Limb (tissue), 2 donors: ENCODE data around the gene SMIM35.

Experiments
- DNase-seq, 2 donors: peaks; one replicate each; pipeline ENCODE4 v3.0.0-alpha.2; 2016; ENCODE audit errors: extremely low spot score in 2 of 2

The SMIM35 gene

DNA sequence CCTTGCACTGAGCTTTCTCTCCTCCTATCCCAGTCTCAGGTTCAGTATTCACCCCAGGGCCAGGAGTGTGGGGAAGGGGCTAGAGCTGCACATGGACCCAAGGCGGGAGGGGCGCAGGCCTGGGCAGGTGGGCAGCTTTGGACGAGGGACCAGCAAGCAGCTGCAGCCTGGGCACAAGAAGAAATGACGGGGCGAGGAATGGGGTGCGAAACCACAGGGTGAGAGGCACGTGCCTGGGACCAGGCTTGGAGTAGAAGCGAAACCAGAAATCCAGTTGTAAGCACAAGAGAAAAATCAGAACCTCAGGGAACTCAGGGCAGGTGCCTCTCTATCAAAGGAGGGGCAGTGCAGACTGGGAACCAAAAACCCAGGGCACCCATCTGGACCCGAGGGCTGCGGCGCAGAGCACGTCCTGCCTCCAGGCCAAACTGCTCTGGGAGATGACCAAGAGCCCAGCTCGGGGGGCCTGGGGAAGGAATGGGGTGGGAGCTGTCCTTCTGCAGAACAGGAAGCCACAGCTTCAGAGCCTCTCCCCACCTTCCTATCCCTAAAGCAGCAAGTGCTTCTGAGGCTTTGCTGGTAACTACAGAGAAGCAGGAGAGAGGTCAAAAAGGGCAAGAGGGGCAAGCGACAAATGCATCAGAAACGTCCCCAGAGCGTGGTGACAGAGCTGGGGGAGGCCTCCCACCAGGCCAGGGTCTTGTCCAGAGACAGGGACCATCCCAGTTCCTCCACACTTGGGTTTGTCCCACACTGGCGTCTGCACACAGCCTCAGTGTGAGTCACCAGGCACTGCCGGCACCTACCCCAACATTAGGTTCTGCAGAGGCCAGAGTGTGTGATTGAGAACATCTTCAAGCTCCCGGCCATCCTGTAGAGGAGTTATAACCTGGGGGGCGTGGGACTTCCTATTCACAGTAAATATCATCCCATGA, 28.2 kb downstream of the SMIM35 start:
- peak in 1 of 2 donors; percentile 17 for DNase-seq

DNA sequence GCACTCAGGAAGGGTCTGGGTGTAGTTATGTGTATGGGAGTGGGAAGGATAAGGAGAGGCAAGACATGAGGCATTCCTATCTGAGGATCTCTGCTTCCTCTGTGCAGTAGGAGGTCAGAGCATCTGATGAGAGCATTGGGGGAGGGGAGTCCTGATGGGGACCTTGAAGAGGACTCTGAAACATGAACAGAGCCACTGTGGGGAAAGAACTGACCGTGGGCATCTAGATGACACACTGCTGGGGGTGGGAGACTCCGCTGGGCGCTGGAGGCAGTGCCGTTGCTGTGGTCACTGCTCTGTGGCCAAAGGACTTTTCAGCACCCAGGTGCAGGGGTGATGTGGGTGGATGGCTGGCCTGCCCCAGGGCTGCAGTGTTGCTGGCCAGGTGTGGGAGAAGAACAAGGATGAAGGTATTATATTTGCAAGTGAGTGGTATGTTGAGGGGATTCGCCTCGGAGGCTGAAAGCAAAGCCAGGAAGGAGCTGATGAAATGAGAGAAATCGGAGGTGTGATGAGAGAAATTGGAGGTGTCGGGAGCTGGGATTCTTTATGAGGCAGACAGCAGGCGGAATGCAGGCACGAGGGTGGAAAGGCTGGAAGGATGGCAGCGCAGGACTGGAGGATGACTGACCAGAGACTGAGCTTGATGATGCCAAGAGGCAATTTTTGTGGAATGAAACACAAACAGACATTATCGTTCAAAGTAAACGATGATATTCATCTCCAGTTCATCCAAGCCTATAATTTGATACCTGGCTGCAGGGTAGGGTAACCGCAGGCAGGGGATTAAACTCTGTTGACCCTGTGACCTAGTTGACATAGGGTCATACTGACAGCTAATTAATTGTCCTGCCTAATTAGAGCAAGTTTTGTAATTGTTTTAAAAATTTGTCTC, 29.3 kb downstream of the SMIM35 start:
- peak in 1 of 2 donors; percentile 9 for DNase-seq

DNA sequence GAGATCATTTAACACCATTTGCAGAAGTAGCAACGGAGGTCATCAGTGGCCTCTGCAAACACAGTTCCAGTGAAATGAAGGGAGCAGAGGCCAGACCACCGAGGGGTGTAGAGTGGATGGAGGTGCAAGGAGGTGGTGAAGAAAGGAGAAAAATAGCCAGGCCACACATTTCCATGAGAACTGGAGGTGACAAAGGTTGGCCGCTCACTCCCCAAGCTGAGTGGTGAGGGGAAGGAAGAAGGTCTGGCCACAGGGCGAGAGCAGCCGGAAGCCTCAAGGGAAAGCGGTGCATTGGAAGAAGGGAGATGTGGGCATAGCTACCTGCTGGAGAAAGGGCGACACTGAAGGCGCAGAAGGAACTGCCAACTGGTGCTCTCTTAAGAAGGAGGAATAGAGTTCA, 30.0 kb downstream of the SMIM35 start:
- no peak for DNase-seq

DNA sequence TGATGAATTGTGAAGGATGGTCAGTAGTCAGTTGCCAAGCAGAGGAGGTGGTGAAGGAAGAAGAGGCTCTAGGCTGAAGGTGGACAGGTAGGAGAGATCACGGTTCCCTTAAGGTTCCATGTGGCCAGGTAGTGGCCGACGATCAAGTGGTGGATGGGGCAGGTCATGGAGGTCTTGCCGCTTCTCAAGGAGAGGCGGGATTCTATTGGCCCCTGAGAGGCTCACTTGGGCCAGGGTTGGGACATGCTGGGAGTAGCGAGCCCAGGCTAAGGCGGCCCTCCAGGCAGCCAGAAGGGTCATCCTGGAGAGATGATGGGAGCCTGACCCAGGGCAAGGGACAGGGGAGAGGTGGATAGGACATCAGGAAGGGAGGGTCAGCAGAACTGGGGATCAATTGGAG, 30.8 kb downstream of the SMIM35 start:
- no peak for DNase-seq

DNA sequence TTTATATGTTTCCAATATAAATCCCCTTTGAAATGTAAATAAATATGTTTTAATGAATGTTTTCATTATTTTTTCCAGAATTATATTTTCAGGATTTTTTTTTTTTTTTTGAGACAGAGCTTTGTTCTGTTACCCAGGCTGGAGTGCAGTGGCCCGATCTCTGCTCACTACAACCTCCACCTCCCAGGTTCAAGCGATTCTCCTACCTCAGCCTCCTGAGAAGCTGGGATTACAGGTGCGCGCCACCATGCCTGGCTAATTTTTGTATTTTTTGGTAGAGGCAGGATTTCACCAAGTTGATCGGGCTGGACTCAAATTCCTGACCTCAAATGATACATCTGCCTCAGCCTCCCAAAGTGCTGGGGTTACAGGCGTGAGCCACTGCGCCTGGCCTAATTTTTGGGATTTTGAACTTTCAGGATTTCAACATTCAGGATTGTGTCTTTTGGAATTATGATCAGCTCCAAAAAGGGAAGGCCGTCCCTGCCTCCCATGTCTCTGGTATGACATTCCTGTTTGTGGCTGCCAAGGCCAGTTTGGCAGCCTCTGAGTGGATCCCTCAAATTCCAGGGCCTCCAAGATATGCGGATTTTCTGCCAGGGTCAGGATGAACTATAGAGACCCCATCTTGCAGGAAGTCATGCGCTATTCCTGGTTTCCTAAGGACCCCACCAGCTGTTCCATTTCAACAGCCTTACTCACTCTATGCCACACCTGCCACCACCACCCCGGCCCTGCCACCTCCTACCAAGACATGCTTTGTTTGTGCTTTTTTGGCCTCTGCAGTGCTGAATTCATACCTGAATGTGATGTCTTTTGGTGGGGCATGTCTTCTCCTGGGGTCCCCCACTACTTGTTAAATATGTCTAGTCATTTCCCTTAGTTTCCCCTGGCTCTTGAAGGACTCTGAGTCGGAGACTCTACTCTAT, 31.8 kb downstream of the SMIM35 start:
- no peak for DNase-seq

DNA sequence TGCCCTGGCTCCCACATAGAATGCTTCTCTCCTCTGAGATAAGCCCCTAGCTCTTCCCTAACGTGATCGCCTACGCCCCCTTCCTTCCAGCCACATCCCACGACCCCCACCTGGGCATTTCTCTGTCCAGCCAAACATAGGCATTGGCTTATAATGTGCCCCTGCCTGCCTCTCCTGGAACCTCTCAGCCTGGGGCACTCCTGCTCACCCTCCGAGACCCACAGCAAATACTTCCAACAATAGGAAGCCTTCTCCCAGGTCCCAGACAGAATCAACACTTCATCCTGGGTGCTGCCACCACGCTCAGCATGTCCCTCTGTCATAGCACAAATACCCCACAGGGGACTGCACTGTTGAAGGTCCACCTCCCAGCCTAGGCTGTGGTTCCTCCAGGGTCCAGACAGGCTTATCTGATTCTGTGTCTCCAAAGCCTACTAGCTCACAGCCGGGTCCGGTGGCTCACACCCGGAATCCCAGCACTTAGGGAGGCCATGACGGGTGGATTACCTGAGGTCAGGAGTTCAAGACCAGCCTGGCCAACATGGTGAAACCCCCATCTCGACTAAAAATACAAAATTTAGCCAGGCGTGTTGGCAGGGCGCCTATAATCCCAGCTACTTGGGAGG, 34.1 kb downstream of the SMIM35 start:
- no peak for DNase-seq

DNA sequence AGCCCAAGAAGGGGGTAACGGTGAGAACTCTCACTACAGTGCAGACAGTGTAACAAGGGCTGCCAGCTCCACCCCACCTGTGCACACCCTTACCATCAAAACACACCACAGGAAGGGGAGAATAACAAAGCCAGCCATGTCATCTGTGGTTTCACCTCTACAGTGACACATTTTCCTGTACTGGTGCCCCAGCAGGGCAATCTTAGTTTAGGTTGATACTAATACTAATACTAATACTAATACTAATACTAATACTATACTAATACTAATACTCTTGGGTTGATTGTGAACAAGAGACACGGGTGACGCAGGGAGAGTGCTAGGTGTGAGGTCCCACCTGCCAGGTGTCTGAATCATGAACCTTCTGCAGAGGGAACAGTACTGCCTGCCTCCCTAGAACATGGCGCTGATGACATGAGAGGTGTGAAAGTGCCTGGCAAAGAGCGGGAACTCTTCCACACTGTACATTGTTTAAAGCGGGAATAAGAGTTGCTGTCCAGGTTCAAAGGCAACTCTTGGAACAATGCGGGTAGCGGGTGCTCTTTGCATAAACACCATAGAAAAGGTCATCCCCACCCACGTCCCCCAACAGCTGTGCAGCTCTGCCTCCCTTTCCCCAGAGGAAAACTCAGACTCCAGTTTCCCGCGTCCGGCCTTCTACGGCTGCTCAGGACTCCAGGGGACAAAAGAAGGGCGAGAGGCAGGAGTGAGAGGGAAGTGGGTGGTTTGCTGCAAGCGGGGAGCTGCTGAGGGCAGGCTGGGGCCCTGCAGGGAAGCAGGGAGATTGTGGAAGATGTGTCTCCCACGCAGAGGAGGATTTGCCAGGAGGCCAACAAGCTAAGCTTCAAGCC, 34.9 kb downstream of the SMIM35 start:
- DNase-seq = no peak

DNA sequence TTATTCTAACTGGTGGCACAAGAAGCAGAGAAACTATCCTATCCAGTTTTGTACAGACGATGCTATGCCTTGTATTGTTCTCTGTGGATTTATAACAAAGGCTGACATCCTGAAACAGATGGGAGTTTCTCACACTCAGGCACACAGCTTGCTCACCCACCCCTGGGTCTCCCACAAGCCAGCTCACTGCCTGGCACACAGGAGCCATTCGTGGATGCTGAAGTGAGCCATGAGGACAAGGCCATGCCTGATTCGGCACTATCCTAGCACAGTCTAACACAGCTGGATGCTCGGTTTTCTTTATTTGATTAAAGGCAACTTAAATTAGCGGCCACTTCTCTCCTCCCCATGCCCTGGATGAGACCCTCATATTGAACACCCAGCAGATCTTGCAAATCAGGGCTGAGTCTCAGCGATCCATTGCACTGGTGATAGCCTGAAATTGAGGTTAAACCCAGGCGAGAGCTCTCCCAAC, 35.6 kb downstream of the SMIM35 start:
- no peak for DNase-seq

DNA sequence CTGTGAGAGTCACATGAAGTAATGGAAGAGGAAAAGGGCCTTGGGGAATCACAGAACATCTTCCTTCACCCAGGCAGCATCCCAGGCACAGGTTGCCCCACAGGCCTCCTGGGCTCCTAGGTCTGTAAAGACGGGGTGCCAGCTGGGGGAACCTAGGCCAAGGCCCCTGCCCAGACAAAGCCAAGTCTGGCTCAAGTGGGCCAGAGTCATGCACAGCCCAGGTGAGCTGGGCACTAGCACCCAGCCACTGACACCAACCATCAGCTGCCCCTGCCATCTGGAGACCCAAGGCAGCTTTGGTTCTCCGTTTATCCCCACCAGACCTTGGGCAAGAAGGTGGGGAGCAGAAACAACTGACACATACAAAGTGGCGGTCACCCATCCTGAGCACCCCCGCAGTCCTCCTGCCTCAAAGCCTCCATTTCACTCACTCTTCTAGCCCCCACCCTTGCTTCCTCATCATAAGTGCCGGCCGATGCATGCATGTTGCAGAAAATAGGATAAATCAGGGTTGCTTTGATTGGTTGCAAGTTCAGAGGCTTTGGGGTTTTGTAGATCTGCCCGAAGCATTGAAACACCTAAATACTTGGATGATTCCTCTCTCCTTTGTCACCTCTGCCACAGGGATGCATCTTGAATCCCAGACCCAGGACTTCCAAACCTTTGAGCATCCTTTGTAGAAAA, 36.4 kb downstream of the SMIM35 start:
- DNase-seq = no peak

DNA sequence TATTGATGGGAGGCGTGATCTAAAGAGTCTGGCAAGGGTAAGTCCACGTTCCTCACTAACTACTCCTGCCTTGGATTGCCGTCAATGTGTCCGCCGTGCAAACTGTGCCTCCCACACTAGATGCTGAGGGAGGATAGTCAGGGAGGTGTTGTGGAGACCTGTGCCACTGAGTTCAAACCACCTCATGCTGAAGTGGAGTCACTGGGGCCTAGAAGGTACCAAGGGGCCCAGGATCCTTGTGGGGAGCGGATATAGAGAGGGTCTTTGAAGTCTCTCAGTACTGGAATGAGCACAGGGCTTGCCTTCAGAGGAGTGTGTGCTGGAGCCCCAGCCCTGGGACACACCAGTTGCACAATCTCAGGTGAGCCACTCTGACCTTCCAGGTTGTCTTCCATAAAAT, 37.0 kb downstream of the SMIM35 start:
- DNase-seq = no peak

DNA sequence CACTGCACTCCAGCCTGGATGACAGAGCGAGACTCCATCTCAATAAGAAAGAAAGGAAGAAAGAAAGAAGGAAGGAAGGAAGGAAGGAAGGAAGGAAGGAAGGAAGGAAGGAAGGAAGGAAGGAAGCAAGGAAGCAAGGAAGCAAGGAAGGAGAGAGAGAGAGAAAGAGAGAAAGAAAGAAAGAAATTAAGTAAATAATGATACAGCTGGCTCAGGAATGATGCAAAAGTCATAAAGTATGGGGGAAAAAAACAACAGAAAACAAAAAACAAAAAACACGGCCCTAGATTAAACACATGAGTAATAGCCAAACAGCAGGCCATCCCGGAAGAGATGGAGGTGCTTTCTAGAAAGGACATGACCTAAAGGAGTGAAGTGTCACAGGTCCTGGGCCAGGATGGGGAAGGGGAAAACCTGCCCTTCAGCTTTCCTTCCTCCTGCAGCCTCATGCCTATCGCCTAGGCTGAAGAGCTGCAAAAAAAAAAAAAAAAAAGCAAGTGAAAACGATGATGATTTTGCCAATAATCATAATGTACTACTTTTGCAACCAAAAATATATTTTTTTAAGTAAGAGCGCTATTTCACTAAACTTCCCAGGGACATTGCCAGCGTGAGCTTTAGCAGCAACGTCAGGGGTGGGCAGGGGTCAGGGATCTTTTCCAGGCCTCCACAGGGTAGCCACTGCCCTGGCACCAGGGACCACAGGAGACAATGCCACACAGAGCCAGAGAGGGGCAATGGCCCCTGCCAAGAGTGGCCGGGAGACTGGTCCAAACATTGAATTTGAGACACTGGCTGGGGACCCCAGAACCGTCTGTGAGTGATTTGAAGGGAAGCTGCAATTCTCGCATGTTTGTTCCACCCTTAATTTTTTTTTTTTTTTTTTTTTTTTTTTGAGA, 38.0 kb downstream of the SMIM35 start:
- no peak for DNase-seq

DNA sequence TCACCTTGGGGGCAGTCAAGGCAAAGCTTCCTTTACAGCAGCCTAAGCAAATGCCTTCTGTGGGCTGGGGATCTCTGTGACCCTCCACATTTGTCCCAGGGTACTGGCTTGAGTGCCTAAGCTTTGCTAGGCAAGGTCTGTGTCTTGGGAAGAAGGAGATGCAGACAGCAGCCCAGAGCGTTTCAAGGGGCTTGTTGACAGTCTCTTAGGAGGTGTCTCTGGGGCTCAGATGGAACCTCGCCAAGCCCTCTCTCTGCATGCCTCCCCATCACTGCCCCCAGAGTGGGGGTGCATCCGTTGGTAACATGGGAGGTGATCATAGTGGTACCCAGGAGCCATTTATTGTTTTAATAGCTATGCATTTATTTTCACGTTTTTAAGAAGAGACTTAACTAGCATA, 39.0 kb downstream of the SMIM35 start:
- no peak for DNase-seq

DNA sequence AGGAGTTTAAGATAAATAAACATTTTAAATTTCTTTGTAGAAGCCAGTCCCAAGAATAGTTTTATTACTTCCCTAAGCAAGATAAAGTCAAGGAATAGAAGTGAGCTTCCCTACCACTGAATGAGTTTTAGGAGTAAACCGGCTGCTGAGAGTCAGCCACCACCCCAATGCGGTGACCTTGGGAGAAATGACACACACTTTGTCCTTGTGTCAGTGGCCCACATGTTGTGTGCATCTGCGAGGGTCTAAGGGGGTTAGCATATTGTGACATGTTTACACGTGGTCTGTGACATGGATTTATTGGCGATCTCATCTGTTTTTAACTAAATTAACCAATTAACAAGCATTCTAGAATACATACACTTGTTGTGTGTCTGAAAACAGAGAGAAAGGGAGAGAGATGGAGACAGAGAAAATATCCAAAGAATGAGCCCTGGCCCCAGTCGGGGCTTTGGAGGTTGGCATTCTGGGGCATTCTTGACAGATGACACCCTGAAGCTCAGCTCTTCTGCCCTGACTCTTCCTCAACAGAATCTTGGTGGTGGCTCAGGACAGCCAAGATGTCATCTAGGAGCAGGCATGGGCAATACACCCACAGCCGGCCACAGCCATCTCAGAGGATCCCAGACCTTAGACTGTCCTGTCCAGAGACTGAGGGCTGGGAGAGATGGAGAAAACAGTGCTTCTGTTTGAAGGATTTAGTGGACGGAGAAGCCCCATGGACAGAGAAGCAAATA, 39.6 kb downstream of the SMIM35 start:
- no peak for DNase-seq

DNA sequence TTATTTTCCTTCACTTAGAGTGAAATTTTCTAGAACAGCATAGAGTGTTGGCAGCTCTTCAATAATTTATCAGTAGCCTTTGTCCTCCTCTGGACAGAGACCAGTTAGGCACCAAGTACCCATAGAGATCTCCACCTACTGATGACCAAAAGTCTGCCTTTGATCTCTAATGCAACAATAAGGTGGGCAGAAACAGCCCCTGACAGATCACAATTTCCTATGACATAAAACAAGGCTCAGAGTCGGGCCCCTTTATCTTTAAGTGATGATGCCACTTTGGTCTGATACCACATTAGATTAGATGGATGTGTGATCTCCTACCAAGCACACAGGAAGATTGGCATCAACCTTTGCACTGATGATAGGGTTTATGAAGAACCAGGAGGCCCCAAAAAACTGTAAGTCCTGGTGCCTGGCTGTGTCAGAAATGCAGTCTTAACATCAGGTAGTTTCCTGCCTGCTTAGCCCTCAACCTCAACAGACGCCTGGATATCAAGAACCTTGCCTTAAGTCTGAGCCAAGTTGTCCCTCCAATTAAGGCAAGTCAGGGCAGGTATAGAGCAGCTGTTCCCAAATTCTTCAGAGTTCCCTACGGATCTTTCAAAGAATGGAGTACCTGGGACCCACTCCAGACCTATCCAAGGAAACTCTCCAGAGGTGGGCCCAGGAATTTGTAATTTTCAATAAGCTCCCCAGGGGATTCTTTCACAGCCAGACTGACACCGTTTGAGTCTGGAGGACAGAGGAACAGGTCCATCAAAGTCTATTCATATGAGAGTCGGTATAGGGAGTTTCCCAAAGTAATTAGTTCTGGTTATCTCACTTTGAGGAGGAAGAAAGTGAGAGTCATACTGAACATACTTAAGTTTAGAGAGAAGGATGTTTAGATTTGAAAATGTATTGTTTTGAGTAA, 40.5 kb downstream of the SMIM35 start:
- DNase-seq = no peak

DNA sequence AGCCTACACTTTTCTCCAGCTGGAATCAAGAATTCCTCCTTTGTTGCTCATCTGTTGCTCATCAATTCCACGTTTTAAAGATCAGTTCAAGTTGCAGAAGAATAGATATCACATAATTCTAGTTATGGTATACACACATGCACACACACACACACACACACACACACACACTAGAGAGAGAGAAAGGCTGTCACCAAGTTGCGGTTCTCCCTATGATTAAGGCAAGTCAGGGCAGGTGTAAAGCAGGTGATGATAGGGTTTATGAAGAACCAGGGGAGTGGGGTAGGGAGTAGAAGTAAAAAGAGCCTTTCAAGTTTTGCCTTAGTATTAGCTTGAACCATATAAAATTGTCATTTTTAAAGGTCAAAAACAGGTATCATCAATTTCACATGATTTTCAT, 41.6 kb downstream of the SMIM35 start:
- DNase-seq = no peak

DNA sequence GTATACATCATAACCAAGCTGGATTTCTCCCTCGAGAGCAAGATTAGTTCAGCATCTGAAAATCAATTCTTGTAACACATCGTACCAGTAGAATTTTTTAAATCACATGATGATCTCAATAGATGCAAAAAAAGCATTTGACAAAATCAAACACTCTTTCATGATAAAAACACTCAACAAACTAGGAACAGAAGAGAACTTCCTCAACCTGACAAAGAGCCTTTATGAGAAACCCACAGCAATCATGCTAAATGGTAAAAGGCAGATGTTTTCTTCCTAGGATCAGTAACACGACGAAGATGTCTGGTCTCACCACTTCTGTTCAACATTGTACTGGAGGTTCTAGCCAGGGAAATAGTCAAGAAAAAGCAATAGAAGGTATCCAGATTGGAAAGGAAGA, 44.0 kb downstream of the SMIM35 start:
- DNase-seq = no peak
